OCI-LY7 (cell line): ENCODE measurements around the gene KIZ. TPM values are rescaled to one million over a fixed set of nuclear protein-coding genes. Genes with fewer than 3 reads are reported as not detected.

Experiments used
- BruUV-seq: library from RNA; stranded (reverse); fragments of 400-500 nt; replicated peaks from 2 replicates; lab custom pipeline; 2021; lab: Mats Ljungman, UMichigan
- CTCF ChIA-PET: fragments of 300-600 bp; sonication (Branson Sonifier 250); formaldehyde crosslinking; loops from one replicate; lab custom pipeline; 2022; ENCODE audit warnings: antibody characterized with exemption; ENCODE audit not compliant: unreplicated experiment; lab: Charles Lee
- POLR2A ChIA-PET: fragments of 300-600 bp; sonication (Branson Sonifier 250); formaldehyde crosslinking; loops from one replicate; lab custom pipeline; 2022; ENCODE audit warnings: antibody characterized with exemption; lab: Charles Lee
- DNase-seq: peaks from one replicate; pipeline ENCODE4 v3.0.0-alpha.2; 2015; ENCODE audit warnings: low spot score
- H2AFZ ChIP-seq: fragments of 200-600 bp; sonication (generic), shearing (Covaris generic); 2 replicates; pipeline ENCODE4 v1.6.1; 2014; ENCODE audit warnings: mild to moderate bottlenecking, antibody characterized with exemption, low read length, moderate library complexity
- H3K27ac ChIP-seq: fragments of 200-600 bp; sonication (generic); 2 replicates; pipeline ENCODE4 v1.5.1; 2014; ENCODE audit warnings: mixed run types, low read depth, mild to moderate bottlenecking, moderate library complexity, low read length, inconsistent platforms; ENCODE audit not compliant: poor library complexity, severe bottlenecking
- H3K36me3 ChIP-seq: fragments of 200-600 bp; sonication (generic); 2 replicates; pipeline ENCODE4 v1.6.1; 2014; ENCODE audit warnings: mild to moderate bottlenecking, antibody characterized with exemption, low read length, moderate library complexity, mixed read lengths; ENCODE audit not compliant: insufficient read depth
- H3K4me1 ChIP-seq: fragments of 200-600 bp; sonication (generic); 2 replicates; pipeline ENCODE4 v1.5.1; 2014; ENCODE audit warnings: mild to moderate bottlenecking, low read length; ENCODE audit not compliant: insufficient read depth, poor library complexity, severe bottlenecking
- H3K4me2 ChIP-seq: fragments of 200-600 bp; sonication (generic); 2 replicates; pipeline ENCODE4 v1.6.1; 2014; ENCODE audit warnings: mild to moderate bottlenecking, low read length
- H3K4me3 ChIP-seq: fragments of 200-600 bp; sonication (generic); 2 replicates; pipeline ENCODE4 v1.5.1; 2014; ENCODE audit warnings: mild to moderate bottlenecking, low read depth, low read length; ENCODE audit not compliant: poor library complexity, severe bottlenecking
- H3K79me2 ChIP-seq: fragments of 200-600 bp; sonication (generic); 2 replicates; pipeline ENCODE4 v1.6.1; 2016; ENCODE audit warnings: low read depth, mild to moderate bottlenecking, low read length, moderate library complexity, mixed read lengths; ENCODE audit not compliant: insufficient read depth
- H3K9me2 ChIP-seq: fragments of 200-600 bp; sonication (generic); 2 replicates; pipeline ENCODE4 v1.6.1; 2016; ENCODE audit warnings: mild to moderate bottlenecking, low read length, mixed read lengths; ENCODE audit not compliant: insufficient read depth
- H3K9me3 ChIP-seq: fragments of 200-600 bp; sonication (generic); 2 replicates; pipeline ENCODE4 v1.6.1; 2014; ENCODE audit warnings: mild to moderate bottlenecking, mixed run types, low read length, mixed read lengths
- H4K20me1 ChIP-seq: fragments of 200-600 bp; sonication (generic); 2 replicates; pipeline ENCODE4 v1.6.1; 2014; ENCODE audit warnings: mild to moderate bottlenecking, antibody characterized with exemption, low read length, moderate library complexity, mixed read lengths; ENCODE audit not compliant: insufficient read depth
- CTCF ChIP-seq: fragments of 200-600 bp; sonication (generic); conservative IDR thresholded peaks from 2 replicates; pipeline ENCODE4 v1.5.1; 2014; ENCODE audit warnings: mild to moderate bottlenecking, antibody characterized with exemption, low read length, moderate library complexity, mixed read lengths
- EZH2phosphoT487 ChIP-seq: fragments of 200-600 bp; sonication (generic); IDR thresholded peaks from 2 replicates; pipeline ENCODE4 v1.6.1; 2018; ENCODE audit warnings: low read depth, borderline replicate concordance, mild to moderate bottlenecking, mixed run types, antibody characterized with exemption, low read length, moderate library complexity, mixed read lengths
- intact Hi-C: fragments of 100-400 bp; cut with micrococcal nuclease; formaldehyde crosslinking; loops from one replicate; pipeline ENCODE4 v1.10.0; 2022; ENCODE audit not compliant: unreplicated experiment
- total RNA-seq, 2 experiments: library from RNA; depleted of rRNA in 1 of 2; stranded (reverse); fragments of >200 nt in 1 of 2; shearing (Covaris generic) in 1 of 2; gene quantifications; 2 replicates each; pipeline ENCODE4 v1.2.3, GENCODE V29; 2014 to 2022

KIZ gene
- total RNA-seq, 2 experiments from 2014 or later, result 16.0 to 23.7 TPM

GRCh38 chr20:21214431-21214830 is 88.5 kb downstream of the KIZ start:
- no peaks in the 10 kb centered on the region for H3K79me2 ChIP-seq
- intact Hi-C loops, result no loop called here
- no peak overlapping the region for H3K27ac ChIP-seq
- no peaks in the 10 kb centered on the region for H3K9me3 ChIP-seq
- POLR2A ChIA-PET, result no interaction called here
- CTCF ChIA-PET, result no interaction called here
- H3K4me3 ChIP-seq, result no peak overlapping the region
- H3K4me2 ChIP-seq, result no peak overlapping the region
- H2AFZ ChIP-seq, result no peak overlapping the region
- peaks cover 5% of the 10 kb centered on the region for H3K4me1 ChIP-seq
- BruUV-seq, result no TSS peak
- DNase-seq, result no peak
- TF ChIP-seq EZH2phosphoT487 (no peak), CTCF (no peak)
- H4K20me1 ChIP-seq, result no peaks in the 10 kb centered on the region
- H3K36me3 ChIP-seq, result no peaks in the 10 kb centered on the region
- H3K9me2 ChIP-seq, result no peaks in the 10 kb centered on the region

GRCh38 chr20:21219686-21220085 is 93.8 kb downstream of the KIZ start:
- H3K9me2 ChIP-seq, result no peaks in the 10 kb centered on the region
- POLR2A ChIA-PET, result no interaction called here
- H3K27ac ChIP-seq, result no peak overlapping the region
- H3K4me3 ChIP-seq, result no peak overlapping the region
- H3K79me2 ChIP-seq, result no peaks in the 10 kb centered on the region
- H2AFZ ChIP-seq, result no peak overlapping the region
- TF ChIP-seq CTCF (no peak), EZH2phosphoT487 (no peak)
- BruUV-seq, result no TSS peak
- no peaks in the 10 kb centered on the region for H3K36me3 ChIP-seq
- no peak for DNase-seq
- H4K20me1 ChIP-seq, result no peaks in the 10 kb centered on the region
- H3K4me1 ChIP-seq, result peaks cover 5% of the 10 kb centered on the region
- intact Hi-C loops, result no loop called here
- CTCF ChIA-PET, result no interaction called here
- no peaks in the 10 kb centered on the region for H3K9me3 ChIP-seq
- H3K4me2 ChIP-seq, result no peak overlapping the region

GRCh38 chr20:21224217-21224616 is 98.3 kb downstream of the KIZ start:
- Histone ChIP-seq H3K4me3 (no peak overlapping the region), H3K9me3 (no peaks in the 10 kb centered on the region), H3K79me2 (no peaks in the 10 kb centered on the region), H3K4me2 (no peak overlapping the region), H3K4me1 (peaks cover 9% of the 10 kb centered on the region), H3K27ac (no peak overlapping the region), H2AFZ (no peak overlapping the region), H3K9me2 (no peaks in the 10 kb centered on the region), H4K20me1 (no peaks in the 10 kb centered on the region), H3K36me3 (no peaks in the 10 kb centered on the region)
- POLR2A ChIA-PET, result no interaction called here
- TF ChIP-seq CTCF (no peak), EZH2phosphoT487 (no peak)
- no peak for DNase-seq
- no TSS peak for BruUV-seq
- CTCF ChIA-PET, result no interaction called here
- intact Hi-C loops, result no loop called here
